Kidney glomerular epithelial cell (primary cell): ENCODE measurements around the gene C4orf33.

ENCODE experiments used
- DNase-seq: peaks from one replicate; lab custom pipeline; 2025; lab: John Stamatoyannopoulos, UW

Gene C4orf33

DNA sequence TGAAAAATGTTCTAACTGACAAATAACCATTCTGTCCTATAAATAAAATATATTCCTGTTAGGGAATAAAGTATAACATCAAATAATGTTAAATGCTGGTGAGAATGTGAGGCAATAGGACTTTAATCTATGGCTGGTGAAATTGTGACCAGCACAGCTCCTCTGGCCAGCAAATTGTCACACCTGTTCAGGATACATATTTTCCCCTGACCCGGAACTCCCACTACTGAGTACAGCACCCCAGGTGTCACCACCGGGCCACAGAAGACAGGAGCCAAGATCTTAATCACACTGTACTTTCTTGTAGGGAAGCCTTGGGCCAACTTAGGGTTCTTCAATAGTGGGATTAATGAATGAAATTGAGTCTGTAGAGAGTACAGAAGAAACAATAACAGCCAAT, 33.2 kb downstream of the C4orf33 start:
- no peak for DNase-seq

DNA sequence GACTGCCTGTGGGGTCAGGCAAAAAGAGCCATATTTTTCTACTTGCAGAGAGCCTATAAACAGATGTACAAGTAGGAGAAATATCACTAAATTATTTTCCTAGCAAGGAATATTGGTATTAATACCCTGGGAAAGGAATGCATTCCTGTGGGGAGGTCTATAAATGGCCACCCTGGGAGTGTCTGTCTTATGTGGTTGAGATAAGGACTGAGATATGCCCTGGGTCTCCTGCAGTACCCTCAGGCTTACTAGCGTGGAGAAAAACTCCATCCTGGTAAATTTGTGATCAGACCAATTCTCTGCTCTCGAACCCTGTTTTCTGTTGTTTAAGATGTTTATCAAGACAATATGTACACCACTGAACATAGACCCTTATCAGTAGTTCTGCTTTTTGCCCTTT, 35.4 kb downstream of the C4orf33 start:
- DNase-seq: no peak

GRCh38 chr4:129136433-129136832, 40.5 kb downstream of the C4orf33 start:
- no peak for DNase-seq

GRCh38 chr4:129138810-129139496, 43.0 kb downstream of the C4orf33 start:
- no peak for DNase-seq

GRCh38 chr4:129140521-129140920, 44.6 kb downstream of the C4orf33 start:
- DNase-seq: no peak

GRCh38 chr4:129143359-129143758, 47.4 kb downstream of the C4orf33 start:
- no peak for DNase-seq

- DNase-seq: no peak
These were observed 48.8 kb downstream of the C4orf33 start for GRCh38 chr4:129144755-129145206.

- DNase-seq: no peak
These were observed 49.3 kb downstream of the C4orf33 start for GRCh38 chr4:129145222-129145730.

GRCh38 chr4:129146639-129147038, 50.7 kb downstream of the C4orf33 start:
- DNase-seq: no peak

DNA sequence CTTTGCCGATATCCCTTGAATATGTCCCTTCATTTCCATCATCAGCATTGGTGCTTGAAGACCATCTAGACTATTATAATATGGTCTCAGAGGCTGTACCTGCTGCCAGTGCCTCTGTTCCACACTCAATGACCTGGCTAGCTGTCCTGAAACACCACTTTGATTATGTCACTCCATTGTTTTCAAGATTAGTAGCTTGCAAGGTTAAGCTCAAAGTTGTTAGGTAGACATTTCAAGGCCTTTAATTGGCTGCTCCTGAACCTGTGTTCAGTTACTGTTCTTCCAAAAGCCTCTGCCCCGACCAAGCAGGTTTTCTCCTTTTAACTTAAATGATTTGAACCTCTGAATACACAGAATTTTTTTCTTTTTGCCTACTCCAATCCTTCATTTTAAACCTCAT, 52.9 kb downstream of the C4orf33 start:
- DNase-seq: no peak

DNA sequence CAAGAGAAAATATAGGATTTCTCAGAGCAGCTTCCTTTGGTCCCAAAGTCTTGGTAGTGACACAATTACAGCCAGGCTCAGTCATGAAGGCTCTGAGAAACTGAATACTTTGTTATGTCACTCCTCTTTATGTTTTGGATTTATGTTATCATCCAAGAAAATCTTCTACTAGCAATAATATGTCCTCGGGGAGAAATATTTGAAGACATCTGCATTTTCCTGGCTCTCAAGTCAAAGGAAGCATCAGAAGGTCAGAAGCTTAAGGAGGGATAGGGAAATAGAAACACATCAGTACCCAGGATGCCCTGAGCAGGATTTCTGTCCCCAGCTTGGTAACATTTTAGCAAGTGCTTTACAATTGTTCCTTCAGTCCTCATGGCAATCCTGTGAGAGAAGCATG, 54.0 kb downstream of the C4orf33 start:
- no peak for DNase-seq

GRCh38 chr4:129152350-129152749, 56.4 kb downstream of the C4orf33 start:
- DNase-seq: no peak

GRCh38 chr4:129153700-129154099, 57.7 kb downstream of the C4orf33 start:
- no peak for DNase-seq

DNA sequence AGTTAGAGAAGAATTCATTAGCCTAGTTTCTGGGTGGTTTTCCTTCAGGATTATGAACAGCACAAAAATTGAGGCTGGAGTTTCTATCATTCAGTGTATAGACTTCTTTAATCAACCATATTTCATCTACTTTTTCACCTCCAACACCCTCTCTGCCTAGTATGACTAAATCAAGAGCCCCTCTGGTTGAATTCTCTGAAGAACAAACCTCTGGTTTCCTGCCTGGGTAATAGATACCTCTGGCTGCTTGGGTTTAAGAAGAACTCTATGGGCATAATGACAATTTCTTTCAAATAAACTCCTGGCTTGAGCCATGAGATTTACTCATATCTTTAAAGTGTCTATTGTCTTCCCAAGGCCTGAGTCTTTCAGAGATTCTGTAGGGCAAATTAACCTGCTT, 66.5 kb downstream of the C4orf33 start:
- DNase-seq: no peak

- no peak for DNase-seq
These were observed 67.5 kb downstream of the C4orf33 start for GRCh38 chr4:129163427-129163826.

DNA sequence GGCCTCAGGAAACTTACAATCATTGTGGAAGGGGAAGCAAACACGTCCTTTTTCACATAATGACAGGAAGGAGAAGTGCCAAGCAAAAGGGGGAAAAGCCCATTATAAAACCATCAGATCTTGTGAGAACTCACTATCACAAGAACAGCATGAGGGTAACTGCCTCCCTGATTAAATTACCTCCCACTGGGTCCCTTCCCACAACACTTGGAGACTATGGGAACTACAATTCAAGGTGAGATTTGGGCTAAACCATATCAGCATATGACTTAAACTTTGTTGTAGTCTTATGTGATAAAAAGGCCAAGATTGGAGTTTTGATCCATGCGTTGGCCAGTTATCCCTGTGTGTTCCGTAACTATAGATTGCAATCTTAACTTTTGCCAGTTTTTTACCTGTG, 68.3 kb downstream of the C4orf33 start:
- no peak for DNase-seq
